ENCODE results near the gene ENDOU. TPM values are rescaled to one million over a fixed set of nuclear protein-coding genes. Genes with fewer than 3 reads are reported as not detected.

ENDOU gene
- total and polyA plus RNA-seq, 8 donors: 1.8 to 7.6 TPM; not detected in 6

- WGBS, 5 donors: 87 to 94% (median 90%) methylated on average over 5 of the region's 5 CpGs
- H3K36me3 ChIP-seq: peaks cover 4 to 49% (median 45%) of the 10 kb centered on the region in 4 donors
- intact Hi-C loops (cut with DNase I; ENCODE audit: low total_unique reads): no loop called here
- H3K4me3 ChIP-seq: no peak overlapping the region
- no peak for DNase-seq
- peaks cover 4 to 14% (median 7%) of the 10 kb centered on the region in 4 donors for H3K4me1 ChIP-seq
- H3K9me3 ChIP-seq: no peaks in the 10 kb centered on the region
- TF ChIP-seq EP300 (IDR thresholded peaks at IDR 0.05): no peak
- TF ChIP-seq POLR2A (IDR thresholded peaks at IDR 0.05): no peak
- TF ChIP-seq, protein P1, sequence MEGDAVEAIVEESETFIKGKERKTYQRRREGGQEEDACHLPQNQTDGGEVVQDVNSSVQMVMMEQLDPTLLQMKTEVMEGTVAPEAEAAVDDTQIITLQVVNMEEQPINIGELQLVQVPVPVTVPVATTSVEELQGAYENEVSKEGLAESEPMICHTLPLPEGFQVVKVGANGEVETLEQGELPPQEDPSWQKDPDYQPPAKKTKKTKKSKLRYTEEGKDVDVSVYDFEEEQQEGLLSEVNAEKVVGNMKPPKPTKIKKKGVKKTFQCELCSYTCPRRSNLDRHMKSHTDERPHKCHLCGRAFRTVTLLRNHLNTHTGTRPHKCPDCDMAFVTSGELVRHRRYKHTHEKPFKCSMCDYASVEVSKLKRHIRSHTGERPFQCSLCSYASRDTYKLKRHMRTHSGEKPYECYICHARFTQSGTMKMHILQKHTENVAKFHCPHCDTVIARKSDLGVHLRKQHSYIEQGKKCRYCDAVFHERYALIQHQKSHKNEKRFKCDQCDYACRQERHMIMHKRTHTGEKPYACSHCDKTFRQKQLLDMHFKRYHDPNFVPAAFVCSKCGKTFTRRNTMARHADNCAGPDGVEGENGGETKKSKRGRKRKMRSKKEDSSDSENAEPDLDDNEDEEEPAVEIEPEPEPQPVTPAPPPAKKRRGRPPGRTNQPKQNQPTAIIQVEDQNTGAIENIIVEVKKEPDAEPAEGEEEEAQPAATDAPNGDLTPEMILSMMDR (IDR thresholded peaks at IDR 0.05): no peak
- TF ChIP-seq POLR2AphosphoS5 (IDR thresholded peaks at IDR 0.05): no peak
- H3K27ac ChIP-seq: no peak overlapping the region
- no peaks in the 10 kb centered on the region for H3K27me3 ChIP-seq
Observed at GRCh38 chr12:47746073-47746472, 20.8 kb upstream of the ENDOU start.

DNA sequence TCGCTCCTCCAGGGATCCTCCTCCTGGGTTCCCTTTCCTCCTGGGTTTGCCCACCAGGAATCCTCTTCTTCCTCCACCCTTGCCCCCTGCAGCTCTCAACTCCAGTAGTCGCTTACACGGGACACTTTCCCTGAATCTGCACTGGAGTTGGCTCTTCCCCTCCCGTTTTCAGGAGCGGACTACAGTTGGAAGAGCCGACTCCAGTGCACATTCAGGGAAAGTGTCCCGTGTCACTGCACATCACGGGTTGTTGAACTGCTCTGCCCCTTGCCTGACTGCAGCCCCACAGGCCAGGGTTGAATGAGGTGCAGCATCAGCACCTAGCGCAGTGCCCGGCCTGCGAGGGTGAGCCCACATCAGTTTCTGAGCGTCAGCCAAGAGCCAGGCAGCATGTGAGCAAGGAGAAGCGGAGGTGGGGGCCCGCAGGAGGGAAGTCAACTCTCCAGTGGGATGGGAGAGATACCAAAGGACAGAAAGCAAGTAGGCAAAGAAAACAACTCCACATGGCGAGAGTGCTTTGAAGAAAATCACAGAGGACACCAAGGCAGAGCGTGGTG is 20.3 kb upstream of the ENDOU start:
- Histone ChIP-seq H3K4me3 (no peak overlapping the region), H3K9me3 (no peaks in the 10 kb centered on the region), H3K27ac (no peak overlapping the region), H3K27me3 (no peaks in the 10 kb centered on the region), H3K4me1 (peaks cover 6 to 19% (median 11%) of the 10 kb centered on the region in 4 donors), H3K36me3 (peaks cover 4 to 46% (median 41%) of the 10 kb centered on the region in 4 donors)
- no peak for DNase-seq
- intact Hi-C loops (cut with DNase I; ENCODE audit: low total_unique reads): no loop called here
- WGBS, 5 donors: 73 to 88% (median 81%) methylated on average over 16 of the region's 16 CpGs
- TF ChIP-seq POLR2AphosphoS5 (IDR thresholded peaks at IDR 0.05) (no peak), EP300 (IDR thresholded peaks at IDR 0.05) (no peak), POLR2A (IDR thresholded peaks at IDR 0.05) (no peak)
- TF ChIP-seq, protein P1 (IDR thresholded peaks at IDR 0.05): no peak

GRCh38 chr12:47744778-47745436 is 19.6 kb upstream of the ENDOU start:
- intact Hi-C loops (cut with DNase I; ENCODE audit: low total_unique reads): no loop called here
- no peaks in the 10 kb centered on the region for H3K9me3 ChIP-seq
- H3K4me3 ChIP-seq: no peak overlapping the region
- TF ChIP-seq EP300 (IDR thresholded peaks at IDR 0.05) (no peak), POLR2A (IDR thresholded peaks at IDR 0.05) (no peak), POLR2AphosphoS5 (IDR thresholded peaks at IDR 0.05) (no peak)
- TF ChIP-seq, protein P1 (IDR thresholded peaks at IDR 0.05): no peak
- peaks cover 6 to 21% (median 12%) of the 10 kb centered on the region in 4 donors for H3K4me1 ChIP-seq
- H3K27ac ChIP-seq: no peak overlapping the region
- H3K36me3 ChIP-seq: peaks cover 4 to 40% (median 35%) of the 10 kb centered on the region in 4 donors
- DNase-seq: no peak
- WGBS, 5 donors: 64 to 76% (median 69%) methylated on average over 8 of the region's 8 CpGs
- H3K27me3 ChIP-seq: no peaks in the 10 kb centered on the region

DNA sequence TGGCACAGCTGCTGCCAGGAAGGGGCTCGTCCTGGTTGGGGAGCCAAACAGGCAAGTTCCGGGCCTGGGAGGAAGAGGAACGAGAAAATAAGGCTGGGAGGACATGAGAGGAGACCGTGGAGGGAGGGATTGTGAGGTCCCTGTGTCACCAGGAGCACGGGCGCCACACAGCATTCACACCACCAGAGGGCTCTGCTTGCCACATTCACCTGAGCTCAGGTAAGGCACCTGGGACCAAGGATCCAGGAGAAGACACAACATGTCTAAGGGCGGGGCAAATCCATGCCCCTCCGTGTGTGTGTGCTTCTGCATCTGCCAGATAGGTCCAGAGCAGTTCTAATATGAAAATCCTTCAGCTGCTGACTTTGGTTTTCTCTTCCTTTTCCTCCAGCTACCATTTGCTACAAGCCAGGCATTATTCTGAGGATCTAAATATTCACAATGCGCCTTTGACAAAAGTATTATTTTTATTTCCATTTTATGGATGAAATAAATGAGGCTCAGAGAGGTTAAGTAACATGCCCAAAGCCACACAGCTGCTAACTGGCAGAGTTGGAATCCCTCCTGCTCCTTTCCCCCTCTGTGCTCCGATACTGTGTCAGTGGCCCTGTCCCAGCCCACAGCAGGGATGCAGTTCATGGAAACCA is 18.8 kb upstream of the ENDOU start:
- Histone ChIP-seq H3K27ac (no peak overlapping the region), H3K27me3 (no peaks in the 10 kb centered on the region), H3K4me1 (peaks cover 6 to 21% (median 14%) of the 10 kb centered on the region in 4 donors), H3K36me3 (peaks cover 0 to 32% (median 28%) of the 10 kb centered on the region in 4 donors), H3K9me3 (no peaks in the 10 kb centered on the region), H3K4me3 (no peak overlapping the region)
- intact Hi-C loops (cut with DNase I; ENCODE audit: low total_unique reads): no loop called here
- WGBS, 5 donors: 34 to 44% (median 39%) methylated on average over 10 of the region's 10 CpGs
- TF ChIP-seq EP300 (IDR thresholded peaks at IDR 0.05) (no peak), POLR2AphosphoS5 (IDR thresholded peaks at IDR 0.05) (peak in 1 of 3 donors; percentile 30), POLR2A (IDR thresholded peaks at IDR 0.05) (no peak)
- TF ChIP-seq, protein P1 (IDR thresholded peaks at IDR 0.05): peak in 5 of 7 experiments; percentile 50 to 86 (median 74)
- DNase-seq: peak; percentile 83 to 88

All from stomach (tissue), 9 donors.